Esophagus squamous epithelium (tissue), 5 donors: Measurements from ENCODE around the gene UBE2F. TPM values are rescaled to one million over a fixed set of nuclear protein-coding genes. Genes with fewer than 3 reads are reported as not detected.

Experiments used
- DNase-seq: peaks from one replicate; lab custom pipeline; 2025; lab: John Stamatoyannopoulos, UW
- H3K27ac ChIP-seq, 4 donors: fragments of 200-600 bp; sonication (generic); one replicate each; pipeline ENCODE4 v1.5.1; 2016 to 2019; ENCODE audit warnings: mild to moderate bottlenecking in 1 of 4
- H3K27me3 ChIP-seq, 4 donors: fragments of 200-600 bp; sonication (generic); 1 replicate in 3 of 4; 2 replicates in 1 of 4; pipeline versions ENCODE4 v1.5.1 to v1.6.0; 2017 to 2021; ENCODE audit warnings: antibody characterized with exemption in 1 of 4
- H3K36me3 ChIP-seq, 3 donors: fragments of 200-600 bp; sonication (generic); one replicate each; pipeline ENCODE4 v1.5.1; 2016 to 2019
- H3K4me1 ChIP-seq, 3 donors: fragments of 200-600 bp; sonication (generic); one replicate each; pipeline ENCODE4 v1.5.1; 2017 to 2019
- H3K4me3 ChIP-seq, 4 donors: fragments of 200-600 bp; sonication (generic); 1 replicate in 3 of 4; 2 replicates in 1 of 4; pipeline ENCODE4 v1.5.1; 2016 to 2019; ENCODE audit warnings: mild to moderate bottlenecking in 2 of 4, moderate library complexity in 1 of 4
- H3K9me3 ChIP-seq, 3 donors: fragments of 200-600 bp; sonication (generic); one replicate each; pipeline ENCODE4 v1.5.1; 2016 to 2019
- CTCF ChIP-seq, 6 experiments: fragments of 450-650 bp in 4 of 6; fragments of 200-600 bp in 2 of 6; sonication (generic) in 2 of 6; IDR thresholded peaks; one replicate each; pipeline ENCODE4 v1.5.1; 2016 to 2019; ENCODE audit warnings: antibody characterized with exemption in 6 of 6, mild to moderate bottlenecking in 4 of 6, moderate library complexity in 4 of 6
- POLR2A ChIP-seq, 4 donors: fragments of 450-650 bp; IDR thresholded peaks; one replicate each; pipeline ENCODE4 v1.6.1; 2017; ENCODE audit warnings: antibody characterized with exemption in 4 of 4, mild to moderate bottlenecking in 4 of 4, moderate library complexity in 3 of 4
- WGBS, 2 donors: methylation state at CpG; one replicate each; pipeline ENCODE4 v1.1.5; 2018; 5-methylcytosine and 5-hydroxymethylcytosine counted together
- intact Hi-C: fragments of 100-400 bp; cut with DNase I; formaldehyde crosslinking; loops from one replicate; pipeline ENCODE4 v1.15.0; 2022
- total RNA-seq, 4 donors: library from RNA; depleted of rRNA; stranded (reverse); fragments of >200 nt; gene quantifications; one replicate each; pipeline ENCODE4 v1.1.0, GENCODE V29; 2016
- donor health status: DM: yes; HTN: yes; CAD: no.

The UBE2F gene
- total RNA-seq, 4 donors from 2014 or later: 54.9 to 84.7 (median 64.8) TPM

GRCh38 chr2:238004077-238004830, 37.4 kb downstream of the UBE2F start:
- no peak for TF ChIP-seq POLR2A (IDR thresholded peaks at IDR 0.05)
- TF ChIP-seq CTCF (IDR thresholded peaks at IDR 0.05): no peak

GRCh38 chr2:238005528-238005927, 38.7 kb downstream of the UBE2F start:
- no peak for TF ChIP-seq CTCF (IDR thresholded peaks at IDR 0.05)
- TF ChIP-seq POLR2A (IDR thresholded peaks at IDR 0.05): no peak
- 46 to 65% methylated on average over 1 of the region's 1 CpG for WGBS, 2 donors
- H3K36me3 ChIP-seq: peaks cover 0 to 20% (median 3%) of the 10 kb centered on the region in 3 donors
- intact Hi-C loops: no loop called here
- no peak for DNase-seq
- H3K4me3 ChIP-seq: no peak overlapping the region
- peaks cover 0 to 13% (median 4%) of the 10 kb centered on the region in 3 donors for H3K4me1 ChIP-seq
- H3K27me3 ChIP-seq: no peaks in the 10 kb centered on the region
- H3K27ac ChIP-seq: no peak overlapping the region
- no peaks in the 10 kb centered on the region for H3K9me3 ChIP-seq

More at GRCh38 chr2:238004077-238004830, 37.4 kb downstream of the UBE2F start:
- 88 to 92% methylated on average over 3 of the region's 3 CpGs for WGBS, 2 donors
- Histone ChIP-seq H3K27me3 (no peaks in the 10 kb centered on the region), H3K27ac (no peak overlapping the region), H3K4me1 (peaks cover 0 to 13% (median 4%) of the 10 kb centered on the region in 3 donors), H3K9me3 (peaks cover 0 to 5% (median 0%) of the 10 kb centered on the region in 3 donors), H3K36me3 (peaks cover 0 to 27% (median 3%) of the 10 kb centered on the region in 3 donors), H3K4me3 (no peak overlapping the region)
- intact Hi-C loops: no loop called here
- no peak for DNase-seq

DNA sequence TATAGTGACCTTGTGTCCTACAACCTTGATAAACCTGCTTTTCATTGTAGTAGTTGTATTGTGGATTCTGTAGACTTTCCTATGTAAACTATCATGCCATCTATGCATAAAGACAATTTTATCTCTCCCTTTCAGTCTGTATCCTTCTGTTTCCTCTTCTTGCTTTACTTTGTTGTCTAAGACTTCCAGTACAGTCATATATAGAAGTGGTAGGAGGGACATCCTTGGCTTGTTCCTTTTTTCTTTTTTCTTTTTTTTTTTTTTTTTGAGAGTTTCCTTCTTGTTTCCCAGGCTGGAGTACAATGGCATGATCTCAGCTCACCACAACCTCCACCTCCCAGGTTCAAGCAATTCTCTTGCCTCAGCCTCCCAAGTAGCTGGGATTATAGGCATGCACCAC, 39.7 kb downstream of the UBE2F start:
- TF ChIP-seq CTCF (IDR thresholded peaks at IDR 0.05) (no peak), POLR2A (IDR thresholded peaks at IDR 0.05) (no peak)
- DNase-seq: no peak
- intact Hi-C loops: no loop called here
- H3K4me1 ChIP-seq: peaks cover 0 to 13% (median 4%) of the 10 kb centered on the region in 3 donors
- H3K9me3 ChIP-seq: no peaks in the 10 kb centered on the region
- no peak overlapping the region for H3K4me3 ChIP-seq
- H3K27me3 ChIP-seq: no peaks in the 10 kb centered on the region
- H3K36me3 ChIP-seq: peaks cover 0 to 16% (median 3%) of the 10 kb centered on the region in 3 donors
- no peak overlapping the region for H3K27ac ChIP-seq

DNA sequence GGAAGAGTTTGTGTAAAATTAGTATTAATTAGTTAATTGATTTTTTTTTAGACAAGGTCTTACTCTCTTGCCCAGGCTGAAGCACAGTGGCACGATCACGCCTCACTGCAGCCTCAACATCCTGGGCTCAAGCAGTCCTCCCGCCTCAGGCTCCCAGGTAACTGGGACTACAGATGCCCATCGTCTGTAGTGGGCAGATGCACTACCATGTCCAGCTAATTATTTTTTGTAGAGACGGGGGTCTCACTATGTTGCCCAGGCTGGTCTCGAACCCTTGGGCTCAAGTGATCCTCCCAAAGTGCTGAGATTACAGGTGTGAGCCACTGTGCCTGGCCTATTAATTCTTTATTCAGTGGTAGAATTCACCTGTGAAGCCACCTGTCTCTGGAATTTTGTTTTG, 41.1 kb downstream of the UBE2F start:
- Histone ChIP-seq H3K27ac (no peak overlapping the region), H3K4me1 (peaks cover 0 to 13% (median 4%) of the 10 kb centered on the region in 3 donors), H3K9me3 (no peaks in the 10 kb centered on the region), H3K36me3 (peaks cover 0 to 11% (median 3%) of the 10 kb centered on the region in 3 donors), H3K27me3 (no peaks in the 10 kb centered on the region), H3K4me3 (no peak overlapping the region)
- no peak for TF ChIP-seq CTCF (IDR thresholded peaks at IDR 0.05)
- TF ChIP-seq POLR2A (IDR thresholded peaks at IDR 0.05): no peak
- intact Hi-C loops: no loop called here
- DNase-seq: no peak
- WGBS, 2 donors: 90 to 93% methylated on average over 6 of the region's 6 CpGs

- no peaks in the 10 kb centered on the region for H3K9me3 ChIP-seq
- TF ChIP-seq CTCF (IDR thresholded peaks at IDR 0.05) (no peak), POLR2A (IDR thresholded peaks at IDR 0.05) (no peak)
- no peaks in the 10 kb centered on the region for H3K27me3 ChIP-seq
- WGBS, 2 donors: 82 to 85% methylated on average over 2 of the region's 2 CpGs
- no peak overlapping the region for H3K27ac ChIP-seq
- H3K4me1 ChIP-seq: peaks cover 0 to 13% (median 4%) of the 10 kb centered on the region in 3 donors
- H3K36me3 ChIP-seq: peaks cover 0 to 19% (median 0%) of the 10 kb centered on the region in 3 donors
- H3K4me3 ChIP-seq: no peak overlapping the region
- DNase-seq: no peak
- intact Hi-C loops: no loop called here
Measured at GRCh38 chr2:238009563-238009962, 42.7 kb downstream of the UBE2F start.
